HG03196 (cell line): Measurements from ENCODE around the gene TTPAL.

Experiments used
- ATAC-seq: cut with Tn5 transposase; IDR thresholded peaks from one replicate; pipeline ENCODE4 v1.9.1; 2021; ENCODE audit not compliant: unreplicated experiment

The TTPAL gene

GRCh38 chr20:44532981-44533331 is 57.3 kb downstream of the TTPAL start:
- no peak for ATAC-seq

GRCh38 chr20:44533928-44534327 is 58.3 kb downstream of the TTPAL start:
- ATAC-seq: no peak

- no peak for ATAC-seq
These were observed 60.5 kb downstream of the TTPAL start for GRCh38 chr20:44536175-44536574.

GRCh38 chr20:44537993-44538392 is 62.3 kb downstream of the TTPAL start:
- ATAC-seq: no peak

- ATAC-seq: no peak
These were observed 65.2 kb downstream of the TTPAL start for GRCh38 chr20:44540834-44541233.

GRCh38 chr20:44541992-44542391 is 66.3 kb downstream of the TTPAL start:
- ATAC-seq: no peak

- no peak for ATAC-seq
These were observed 67.2 kb downstream of the TTPAL start for GRCh38 chr20:44542890-44543289.

GRCh38 chr20:44543358-44543757 is 67.7 kb downstream of the TTPAL start:
- ATAC-seq: no peak
